LoVo (cell line): ENCODE results near the gene PNRC2.
"Not testable (repeated sequence)": the region's sequence is repeated elsewhere in the genome, so short reads cannot be mapped to it uniquely, and the experiment has no call there.

Experiments
- DNase-seq: peaks from one replicate; pipeline ENCODE4 v3.0.0-alpha.2; 2016; ENCODE audit warnings: low spot score

Gene PNRC2

GRCh38 chr1:23953020-23953419, 6.6 kb upstream of the PNRC2 start:
- no peak for DNase-seq

DNA sequence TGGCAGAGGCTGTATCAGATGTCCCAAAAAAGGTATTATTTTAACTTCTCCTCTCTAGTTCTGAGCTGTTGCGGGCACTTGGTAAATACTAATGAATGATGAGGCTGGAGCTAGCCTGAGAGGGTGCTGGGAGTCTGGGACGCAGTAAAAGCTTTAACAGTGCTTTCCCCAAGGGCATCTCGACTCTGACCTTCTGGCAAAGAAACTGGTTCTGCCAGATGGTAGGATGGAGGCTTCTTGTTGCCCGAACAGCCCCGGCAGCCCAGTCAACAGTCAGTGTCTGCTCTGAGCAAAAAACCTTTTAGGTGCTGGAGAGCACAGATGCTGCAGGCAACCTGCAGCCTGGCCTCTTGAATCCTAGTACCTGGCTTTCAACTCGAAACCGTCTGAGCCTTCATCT, 2.5 kb upstream of the PNRC2 start:
- DNase-seq = peak; percentile 37

GRCh38 chr1:23958040-23958809, 1.4 kb upstream of the PNRC2 start:
- not testable (repeated sequence) for DNase-seq

- DNase-seq = peak; percentile 85
Observed at GRCh38 chr1:23958810-23959460, 693 bp upstream of the PNRC2 start.

DNA sequence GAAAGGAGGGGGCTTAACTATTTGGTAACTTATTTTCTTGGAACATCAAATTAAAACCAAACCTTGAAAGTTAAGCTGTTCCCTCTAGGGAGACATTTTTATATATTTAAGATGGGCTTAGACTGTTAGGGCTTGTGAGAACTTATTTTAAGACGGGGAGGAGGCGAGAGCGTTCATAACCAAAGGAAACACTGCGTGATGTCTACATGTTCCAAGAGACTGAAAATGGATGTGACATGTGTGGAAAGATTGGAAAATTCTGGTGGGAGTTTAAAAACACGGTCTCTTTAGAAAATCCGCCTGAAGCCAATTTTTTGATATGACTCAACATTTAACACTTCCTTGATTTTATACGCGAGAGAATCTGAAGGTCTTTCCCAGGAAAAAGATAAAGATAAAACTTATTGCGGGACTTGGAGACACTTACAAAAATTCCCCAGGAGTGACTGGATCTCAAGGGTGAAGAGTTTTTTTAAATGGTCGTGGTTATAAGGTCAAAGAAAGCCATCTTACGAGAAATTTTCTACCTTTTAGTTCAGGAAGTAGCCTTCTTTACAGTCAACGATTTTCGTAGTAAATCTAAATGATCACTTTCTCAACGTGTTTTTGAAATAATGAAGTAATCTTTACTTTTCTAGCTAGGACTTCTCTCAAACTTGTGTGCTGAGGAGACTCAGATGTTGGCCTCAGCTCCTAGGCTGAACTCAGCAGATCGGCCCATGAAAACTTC, 828 bp downstream of the PNRC2 start:
- no peak for DNase-seq

- no peak for DNase-seq
Observed at GRCh38 chr1:23963617-23964234, 4.1 kb downstream of the PNRC2 start.

- DNase-seq = no peak
Observed at GRCh38 chr1:23964235-23964668, 4.6 kb downstream of the PNRC2 start.

GRCh38 chr1:23964790-23965740, 5.4 kb downstream of the PNRC2 start:
- DNase-seq = no peak

- DNase-seq = no peak
Observed at GRCh38 chr1:23966973-23967493, 7.4 kb downstream of the PNRC2 start.

GRCh38 chr1:23967871-23968270, 8.2 kb downstream of the PNRC2 start:
- DNase-seq = no peak

DNA sequence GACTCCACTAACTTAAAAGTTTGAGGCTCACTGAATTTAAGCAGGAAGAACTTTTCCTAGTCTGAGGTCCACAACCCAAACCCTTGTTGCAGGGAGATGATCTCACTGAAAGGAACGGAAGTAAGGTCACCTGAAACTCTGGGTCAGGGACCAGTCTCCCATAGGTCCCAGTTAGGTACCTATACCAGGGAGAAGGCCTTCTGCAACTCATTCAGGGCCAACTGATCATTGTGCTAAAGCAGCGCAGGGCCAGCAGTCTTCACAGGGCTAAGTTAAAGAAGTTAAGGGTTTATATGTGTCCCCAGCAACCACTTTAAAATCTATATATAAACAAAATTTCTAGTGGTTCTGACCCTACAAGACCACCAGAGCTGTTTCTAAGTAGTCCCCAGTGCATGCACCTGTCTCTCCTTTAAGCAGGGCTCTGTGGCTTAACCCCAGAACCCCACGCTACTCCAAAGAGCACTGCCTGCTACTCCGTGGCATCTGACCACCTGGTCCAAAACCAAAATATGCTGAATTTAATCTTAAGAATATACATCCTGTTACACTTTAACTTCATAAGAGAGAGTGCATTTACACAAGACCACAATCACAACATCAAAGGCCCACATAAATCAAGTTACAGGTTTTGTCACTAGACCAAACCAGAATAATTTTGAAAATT, 17.7 kb downstream of the PNRC2 start:
- DNase-seq = no peak

DNA sequence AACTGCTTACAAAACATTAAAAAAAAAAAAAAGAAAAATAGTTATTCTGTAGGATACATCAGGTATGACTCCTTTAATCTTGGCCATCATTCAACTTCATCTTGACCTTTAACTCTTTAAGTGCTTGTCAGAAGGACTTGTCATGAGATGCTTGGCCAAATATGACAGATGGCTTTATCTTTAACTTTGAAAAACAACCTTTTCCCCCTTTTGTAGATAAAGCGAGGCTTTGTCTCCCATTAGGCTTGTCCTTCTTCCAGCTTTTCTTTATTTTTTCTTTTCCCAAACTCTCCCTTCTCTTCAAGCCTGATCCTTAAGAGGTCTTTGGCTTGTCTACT, 18.2 kb downstream of the PNRC2 start:
- no peak for DNase-seq

GRCh38 chr1:23978805-23979204, 19.2 kb downstream of the PNRC2 start:
- DNase-seq = no peak

- DNase-seq = no peak
Observed at GRCh38 chr1:23979387-23979880, 19.8 kb downstream of the PNRC2 start.

GRCh38 chr1:23979881-23980727, 20.5 kb downstream of the PNRC2 start, which contains the start of gene SRSF10:
Gene SRSF10 (minus strand): TSS chr1:23980327. CDS start chr1:23980255, 72 bp downstream.
- DNase-seq = peak; percentile 100

DNA sequence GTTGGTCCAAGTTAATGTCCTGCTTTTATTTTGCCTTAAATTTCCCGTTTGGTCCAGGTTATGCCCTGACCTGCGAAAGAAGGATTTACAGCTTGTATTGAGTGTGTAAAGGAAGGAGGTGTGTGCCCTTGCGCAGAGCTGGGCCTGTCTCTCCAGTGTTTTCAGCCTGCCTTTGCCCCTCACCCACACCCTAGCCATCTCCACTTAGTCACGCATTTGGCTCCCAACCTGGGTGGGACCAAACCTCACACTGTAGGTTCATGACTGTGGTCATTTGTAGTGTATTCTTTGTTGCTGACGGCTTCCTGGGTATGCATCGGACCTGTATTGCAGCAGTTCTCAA, 21.1 kb downstream of the PNRC2 start:
- DNase-seq = peak; percentile 88

DNA sequence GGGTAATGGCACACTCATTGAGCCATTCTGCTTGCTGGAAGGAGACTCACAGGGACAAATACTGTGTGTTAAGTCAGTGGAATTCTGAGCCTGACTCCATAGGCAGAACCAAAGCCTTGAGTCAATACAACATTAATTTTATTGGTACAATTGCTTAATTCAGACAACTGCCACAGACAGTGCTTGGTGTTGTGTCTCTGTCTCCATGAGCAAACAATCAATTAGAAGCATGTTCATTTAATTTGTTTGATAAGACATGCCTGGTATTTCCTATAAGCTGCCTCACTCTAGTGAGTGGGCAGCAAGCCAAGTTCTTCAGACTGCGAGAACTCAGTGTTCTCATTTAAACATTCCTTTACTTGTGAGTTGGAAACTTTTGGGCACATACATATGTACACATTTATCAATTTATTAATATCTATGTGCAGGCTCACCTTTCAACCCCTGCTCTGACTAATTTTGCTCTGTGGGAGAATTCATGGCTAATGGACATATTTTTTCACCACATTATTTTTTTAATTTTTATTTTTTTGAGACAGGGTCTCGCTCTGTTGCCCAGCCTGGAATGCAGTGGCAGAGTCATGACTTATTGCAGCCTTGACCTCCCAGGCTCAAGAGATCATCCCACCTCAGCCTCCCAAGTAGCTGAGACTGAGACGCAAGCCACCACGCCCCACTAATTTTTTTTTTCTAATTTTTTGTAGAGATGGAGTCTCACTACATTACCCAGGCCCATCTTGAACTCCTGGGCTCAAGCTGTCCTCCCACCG, 25.0 kb downstream of the PNRC2 start:
- DNase-seq = peak; percentile 52

- not testable (repeated sequence) for DNase-seq
Observed at GRCh38 chr1:23987038-23987437, 27.4 kb downstream of the PNRC2 start.

DNA sequence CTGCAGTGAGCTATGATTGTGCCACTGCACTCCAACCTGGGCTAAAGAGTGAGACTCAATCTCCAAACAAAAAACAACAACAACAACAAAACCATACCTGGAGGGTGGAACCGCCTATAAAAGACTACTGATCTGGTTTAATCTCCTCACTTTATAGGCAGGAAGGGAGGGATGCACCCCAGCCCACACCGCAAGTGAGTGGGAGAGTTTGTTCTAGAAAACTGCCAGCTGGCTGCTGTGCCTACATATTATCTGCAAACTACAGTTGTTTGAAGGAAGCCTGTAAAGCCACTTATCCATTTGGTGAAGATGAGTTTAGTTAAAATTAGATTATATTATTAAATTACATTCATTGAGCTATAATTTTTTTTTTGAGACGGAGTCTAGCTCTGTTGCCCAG, 29.6 kb downstream of the PNRC2 start:
- DNase-seq = no peak
